Peyer's patch (tissue), 4 donors: ENCODE measurements around the gene PPP1R13B.

ENCODE experiments used
- CTCF ChIP-seq, 6 experiments: fragments of 450-650 bp in 4 of 6; fragments of 200-600 bp in 2 of 6; sonication (generic) in 1 of 6; IDR thresholded peaks; one replicate each; pipeline ENCODE4 v1.5.1; 2017 to 2019; ENCODE audit warnings: antibody characterized with exemption in 6 of 6, mild to moderate bottlenecking in 3 of 6, moderate library complexity in 1 of 6
- POLR2A ChIP-seq, 2 donors: fragments of 450-650 bp; IDR thresholded peaks; one replicate each; pipeline ENCODE4 v1.5.1; 2017; ENCODE audit warnings: antibody characterized with exemption in 2 of 2, mild to moderate bottlenecking in 2 of 2, moderate library complexity in 2 of 2

- TF ChIP-seq CTCF (IDR thresholded peaks at IDR 0.05) (no peak), POLR2A (IDR thresholded peaks at IDR 0.05) (no peak)
Measured at GRCh38 chr14:103705504-103706284, 141.7 kb downstream of the PPP1R13B start.
